ENCODE results near the gene RAD51B.
"Not testable (repeated sequence)": the region's sequence is repeated elsewhere in the genome, so short reads cannot be mapped to it uniquely, and the experiment has no call there.

Gene RAD51B

GRCh38 chr14:68033336-68033932 lies 213.9 kb downstream of the RAD51B start:
- no peak for DNase-seq

DNA sequence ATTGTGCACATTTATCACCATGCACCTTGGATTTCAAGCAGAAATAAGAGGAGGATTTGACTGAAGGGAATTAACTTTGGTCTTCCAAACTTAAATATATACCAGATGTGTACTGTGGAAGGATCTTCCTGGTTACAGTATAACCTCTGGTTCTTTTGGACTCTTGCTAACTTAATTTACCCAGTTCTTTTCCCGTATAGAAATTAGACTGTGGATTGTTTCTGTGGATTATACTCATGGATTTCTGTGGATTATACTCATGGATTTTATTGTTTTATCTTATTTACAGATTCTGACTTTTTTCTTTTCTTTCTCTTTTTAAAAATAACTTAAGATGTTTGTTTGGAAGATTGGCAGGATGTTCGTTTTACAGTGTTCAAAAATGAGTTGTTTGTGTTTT lies 215.3 kb downstream of the RAD51B start:
- DNase-seq = no peak

DNA sequence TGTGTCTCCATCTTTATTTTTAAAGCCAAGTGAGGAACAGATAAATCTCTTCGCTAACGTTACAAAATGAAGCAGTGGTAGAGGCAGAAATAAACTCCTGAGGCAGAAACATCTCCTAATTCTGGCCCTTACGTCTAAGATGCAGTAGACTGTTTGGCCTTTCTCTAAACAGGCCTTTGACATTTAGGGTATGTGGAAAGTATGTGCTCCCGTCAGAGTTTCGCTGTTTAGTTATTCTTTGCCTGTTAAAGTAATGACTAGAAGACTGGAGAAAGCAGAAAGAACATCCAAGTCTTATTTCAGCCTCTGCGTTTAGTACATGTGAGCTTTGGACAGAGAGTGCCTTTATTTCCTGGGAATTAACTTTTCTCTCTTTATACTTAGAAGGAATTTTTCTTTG lies 216.6 kb downstream of the RAD51B start:
- DNase-seq = no peak

DNA sequence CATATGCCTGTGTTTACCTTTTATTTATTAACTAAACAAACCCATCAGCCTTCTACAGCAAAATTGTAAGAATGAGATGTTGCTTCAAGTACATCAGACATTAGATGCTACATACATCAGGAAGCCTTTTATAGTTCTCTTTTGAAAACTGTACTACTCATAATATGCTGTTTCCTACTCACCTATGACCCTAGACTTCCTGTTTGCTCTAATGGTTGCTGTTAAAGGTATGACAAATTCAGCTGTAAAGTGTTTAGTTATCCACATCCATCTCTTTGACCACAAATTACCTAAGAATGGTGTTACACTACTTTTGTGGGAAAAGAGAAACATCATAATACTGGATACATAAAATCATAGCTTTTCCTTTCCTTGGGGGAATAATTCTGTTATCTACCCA lies 220.0 kb downstream of the RAD51B start:
- DNase-seq = no peak

DNA sequence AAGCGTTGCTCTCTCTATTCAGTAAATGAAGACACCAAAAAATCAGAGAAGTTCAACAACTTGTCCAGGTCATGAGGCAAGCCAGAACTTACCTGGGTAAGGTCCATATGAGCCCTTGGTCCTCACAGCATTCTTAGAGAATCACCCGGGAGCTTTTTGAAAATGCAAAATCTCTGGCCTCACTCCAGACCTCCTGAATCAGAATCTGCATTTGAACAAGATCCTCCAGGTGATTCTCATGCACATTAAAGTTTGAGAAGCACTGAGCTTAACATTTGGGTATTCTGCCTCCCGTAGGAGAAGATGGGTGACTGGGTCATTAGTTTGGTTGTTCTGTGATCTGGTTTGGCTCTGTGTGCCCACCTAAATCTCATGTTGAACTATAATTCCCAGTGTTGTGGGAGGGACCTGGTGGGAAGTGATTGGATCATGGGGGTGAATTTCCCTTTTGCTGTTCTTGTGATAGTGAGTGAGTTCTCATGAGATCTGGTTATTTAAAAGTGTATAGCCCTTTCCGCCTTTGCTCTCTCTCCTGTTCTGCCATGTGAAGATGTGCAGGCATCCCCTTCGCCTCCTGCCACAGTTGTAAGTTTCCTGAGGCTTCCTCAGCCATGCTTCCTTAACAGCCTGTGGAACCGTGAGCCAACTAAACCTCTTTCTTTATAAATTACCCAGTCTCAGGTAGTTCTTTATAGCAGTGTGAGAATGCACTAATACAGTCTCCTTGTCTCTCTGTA lies 221.2 kb downstream of the RAD51B start:
- DNase-seq = no peak

DNA sequence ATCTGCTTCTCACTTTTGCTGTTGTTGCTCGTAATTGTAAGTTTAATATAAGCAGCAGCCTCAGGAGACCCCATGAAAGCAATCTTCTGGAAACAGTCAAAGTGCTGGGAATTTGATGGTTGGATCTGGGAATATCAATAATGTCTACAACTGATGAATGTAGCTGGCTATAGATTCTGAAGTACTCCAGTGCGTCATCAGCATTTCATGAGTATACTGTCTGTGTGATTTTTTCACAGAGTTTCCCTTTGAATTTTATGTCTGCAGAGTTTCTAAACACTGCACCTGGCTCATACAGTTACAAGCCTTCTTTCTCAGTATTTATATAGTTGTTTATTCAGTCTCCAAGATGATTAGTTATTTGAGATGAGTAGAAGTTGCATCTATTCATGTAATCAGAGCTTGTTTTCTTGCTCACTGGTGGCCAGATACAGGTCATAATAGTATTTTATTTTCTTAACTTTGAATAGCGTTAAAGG lies 222.3 kb downstream of the RAD51B start:
- DNase-seq = no peak

GRCh38 chr14:68042586-68043210 lies 223.1 kb downstream of the RAD51B start:
- DNase-seq = peak; percentile 17

DNA sequence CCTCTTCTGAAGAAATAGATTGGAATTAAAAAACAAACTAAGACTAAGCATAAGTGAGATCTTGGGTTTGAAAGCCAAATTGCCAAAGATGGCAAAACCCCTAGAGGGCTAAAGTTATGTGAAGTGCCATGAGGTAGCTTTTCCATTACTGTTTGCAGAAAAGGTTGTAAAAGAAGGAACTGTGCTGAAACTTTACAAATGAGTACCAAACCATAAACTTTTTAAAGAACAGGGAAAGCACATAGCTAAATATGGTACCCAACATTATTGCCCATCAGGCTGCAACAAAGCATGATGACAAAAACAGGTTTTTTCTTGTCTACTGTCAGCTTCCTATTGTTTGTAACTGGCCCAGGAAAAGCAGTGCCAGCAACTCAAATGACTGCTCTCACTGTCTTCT lies 224.2 kb downstream of the RAD51B start:
- DNase-seq = no peak

DNA sequence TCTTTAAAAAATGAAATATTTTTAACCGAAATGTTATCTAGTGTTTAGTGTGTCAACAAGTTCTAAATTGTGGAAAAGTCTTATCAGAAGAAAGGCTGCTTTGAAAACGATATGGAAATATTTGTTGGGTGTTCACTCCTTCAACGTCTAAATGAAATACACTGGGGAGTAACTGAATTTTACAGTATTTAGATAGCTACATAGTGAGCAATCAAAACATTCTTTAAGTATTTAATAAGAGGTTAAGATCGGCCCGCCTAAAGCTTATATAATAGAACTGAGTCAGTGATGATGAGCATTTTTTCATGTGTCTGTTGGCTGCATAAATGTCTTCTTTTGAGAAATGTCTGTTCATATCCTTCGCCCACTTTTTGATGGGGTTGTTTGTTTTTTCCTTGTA lies 228.3 kb downstream of the RAD51B start:
- DNase-seq = no peak

DNA sequence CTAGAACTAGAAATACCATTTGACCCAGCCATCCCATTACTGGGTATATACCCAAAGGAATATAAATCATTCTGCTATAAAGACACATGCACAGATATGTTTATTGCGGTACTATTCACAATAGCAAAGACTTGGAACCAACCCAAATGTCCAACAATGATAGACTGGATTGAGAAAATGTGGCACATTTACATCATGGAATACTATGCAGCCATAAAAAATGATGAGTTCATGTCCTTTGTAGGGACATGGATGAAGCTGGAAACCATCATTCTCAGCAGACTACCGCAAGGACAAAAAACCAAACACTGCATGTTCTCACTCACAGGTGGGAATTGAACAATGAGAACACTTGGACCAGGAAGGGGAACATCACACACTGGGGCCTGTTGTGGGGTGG lies 229.2 kb downstream of the RAD51B start:
- not testable (repeated sequence) for DNase-seq

- no peak for DNase-seq
Measured at GRCh38 chr14:68050177-68050576, 230.6 kb downstream of the RAD51B start.

DNA sequence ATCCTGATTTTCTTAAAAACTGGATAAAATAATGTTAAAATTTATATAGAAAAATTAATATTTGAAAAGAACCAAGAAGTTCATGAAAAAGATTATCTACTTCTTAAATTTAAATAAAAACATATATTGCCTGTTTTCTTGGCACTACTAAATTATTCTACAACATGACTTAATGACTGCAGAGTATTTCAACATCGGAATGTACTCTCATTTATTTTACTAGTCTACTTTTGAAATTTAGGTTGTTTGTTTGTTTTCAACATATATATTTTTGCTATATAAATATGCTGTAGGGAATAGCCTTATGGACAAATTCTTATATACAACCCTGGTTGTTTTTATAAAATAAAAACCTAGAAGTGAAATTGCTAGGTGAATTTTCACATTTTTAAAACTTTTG lies 231.6 kb downstream of the RAD51B start:
- DNase-seq = no peak

DNA sequence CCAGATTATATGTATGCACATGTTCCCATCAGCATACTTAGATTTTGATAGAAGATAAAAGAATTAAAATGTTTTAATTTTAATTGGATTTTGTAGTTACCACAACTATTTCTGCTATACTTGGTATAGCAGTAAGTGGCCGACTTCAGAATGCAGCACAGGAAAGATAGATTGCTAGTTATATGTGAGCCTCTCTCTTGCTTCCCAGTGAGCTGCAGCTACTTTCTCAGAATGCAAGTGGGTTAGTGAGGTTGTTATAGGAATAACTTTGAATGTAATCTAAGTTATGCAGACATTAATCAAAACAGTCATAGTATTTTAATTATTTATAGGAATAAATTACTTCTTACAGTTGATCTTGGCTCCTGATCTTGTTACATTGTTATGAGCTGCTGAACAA lies 240.6 kb downstream of the RAD51B start:
- DNase-seq = no peak

DNA sequence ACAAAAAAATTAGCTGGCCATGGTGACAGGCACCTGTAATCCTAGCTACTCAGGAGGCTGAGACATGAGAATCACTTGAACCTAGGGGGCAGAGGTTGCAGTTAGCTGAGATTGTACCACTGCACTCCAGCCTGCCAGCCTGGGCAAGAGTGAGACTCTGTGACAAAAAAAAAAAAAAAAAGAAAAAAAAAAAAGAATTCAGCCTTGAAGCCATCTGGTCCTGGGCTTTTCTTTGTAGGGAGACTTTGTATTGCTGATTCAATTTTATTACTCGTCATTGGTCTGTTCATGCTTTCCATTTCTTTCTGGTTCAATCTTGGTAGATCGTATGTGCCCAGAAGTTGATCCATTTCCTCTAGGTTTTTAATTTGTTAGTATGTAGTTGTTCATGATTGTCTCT lies 243.1 kb downstream of the RAD51B start:
- DNase-seq = no peak

- DNase-seq = no peak
Measured at GRCh38 chr14:68065322-68065721, 245.7 kb downstream of the RAD51B start.

DNA sequence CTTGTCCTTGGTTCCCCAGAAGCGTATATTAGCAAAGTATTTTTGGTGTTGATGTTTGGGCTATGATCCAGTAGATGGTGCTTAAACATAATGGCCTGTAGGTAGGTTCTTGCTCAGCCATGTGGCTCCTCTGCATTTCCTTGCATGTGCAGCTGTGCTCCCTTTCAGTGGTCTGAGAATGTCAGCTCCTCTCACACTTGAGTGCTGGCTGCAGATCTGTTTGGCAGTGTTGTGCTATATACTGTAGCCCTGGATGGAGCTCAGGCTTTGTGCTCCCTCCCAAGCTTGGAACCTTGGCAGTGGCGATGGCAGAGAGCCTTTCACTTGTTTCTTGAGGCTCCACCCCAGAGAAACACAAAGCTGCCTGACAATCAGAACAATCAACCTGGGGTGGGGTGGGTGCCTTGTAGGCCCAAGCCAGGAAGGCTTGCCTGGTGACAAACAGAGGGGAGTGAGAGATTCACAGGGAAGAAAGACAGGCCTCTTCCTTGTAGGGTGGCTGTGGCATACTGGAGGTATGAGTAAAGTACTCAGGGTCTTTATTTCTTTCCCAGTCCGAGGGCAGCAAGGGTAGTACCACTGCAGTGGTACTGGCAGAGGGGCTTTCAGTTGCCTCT lies 255.3 kb downstream of the RAD51B start:
- DNase-seq = no peak

DNA sequence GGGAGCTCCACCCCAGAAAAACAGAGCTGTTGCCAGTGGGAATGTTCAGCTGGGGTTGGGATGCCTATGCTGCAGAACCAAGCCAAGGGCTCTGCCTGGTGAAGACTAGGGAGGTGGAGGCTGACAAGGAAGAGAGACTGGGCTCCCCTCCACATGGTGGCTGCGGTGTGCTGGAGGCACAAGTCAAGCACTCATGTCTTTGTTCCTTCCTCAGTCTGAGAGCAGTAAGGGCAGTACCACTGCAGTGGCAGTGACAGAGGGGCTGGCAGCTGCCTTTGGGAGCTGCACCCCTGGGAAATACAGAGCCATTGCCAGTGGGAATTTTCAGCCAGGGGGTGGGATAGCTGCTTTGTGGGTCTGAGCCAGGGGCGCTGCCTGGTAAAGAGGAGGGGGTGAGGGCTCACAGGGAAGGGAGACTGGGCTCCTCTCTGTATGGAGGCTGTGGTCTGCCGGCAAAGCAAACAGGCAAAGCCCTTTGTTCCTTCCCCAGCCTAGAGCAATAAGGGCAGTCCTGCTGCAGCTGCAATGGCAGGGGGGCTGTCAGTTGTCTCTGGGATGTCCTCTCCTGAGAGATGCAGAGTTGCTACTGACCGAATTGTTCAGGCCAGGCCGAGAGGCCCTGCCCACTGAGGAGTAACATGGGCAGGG lies 255.9 kb downstream of the RAD51B start:
- peak; percentile 31 for DNase-seq

DNA sequence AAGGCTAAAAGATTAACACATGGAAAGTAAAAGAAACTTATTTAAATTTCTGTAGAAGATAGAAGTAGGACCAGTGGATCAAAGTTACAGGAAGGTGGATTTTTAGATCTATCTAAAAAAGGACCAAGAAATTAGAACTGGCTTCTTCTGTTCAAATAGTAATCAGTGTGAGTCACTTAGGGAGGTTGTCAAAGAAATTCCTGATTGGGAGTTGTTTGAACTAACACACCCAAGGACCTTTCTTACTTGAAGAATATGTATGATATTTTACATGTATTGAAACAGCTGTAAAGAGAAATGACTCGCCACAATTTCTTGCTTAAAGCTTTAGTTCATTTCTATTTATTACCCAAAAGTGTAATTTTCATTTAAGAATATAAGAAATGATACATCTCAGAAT lies 256.9 kb downstream of the RAD51B start:
- DNase-seq = no peak

DNA sequence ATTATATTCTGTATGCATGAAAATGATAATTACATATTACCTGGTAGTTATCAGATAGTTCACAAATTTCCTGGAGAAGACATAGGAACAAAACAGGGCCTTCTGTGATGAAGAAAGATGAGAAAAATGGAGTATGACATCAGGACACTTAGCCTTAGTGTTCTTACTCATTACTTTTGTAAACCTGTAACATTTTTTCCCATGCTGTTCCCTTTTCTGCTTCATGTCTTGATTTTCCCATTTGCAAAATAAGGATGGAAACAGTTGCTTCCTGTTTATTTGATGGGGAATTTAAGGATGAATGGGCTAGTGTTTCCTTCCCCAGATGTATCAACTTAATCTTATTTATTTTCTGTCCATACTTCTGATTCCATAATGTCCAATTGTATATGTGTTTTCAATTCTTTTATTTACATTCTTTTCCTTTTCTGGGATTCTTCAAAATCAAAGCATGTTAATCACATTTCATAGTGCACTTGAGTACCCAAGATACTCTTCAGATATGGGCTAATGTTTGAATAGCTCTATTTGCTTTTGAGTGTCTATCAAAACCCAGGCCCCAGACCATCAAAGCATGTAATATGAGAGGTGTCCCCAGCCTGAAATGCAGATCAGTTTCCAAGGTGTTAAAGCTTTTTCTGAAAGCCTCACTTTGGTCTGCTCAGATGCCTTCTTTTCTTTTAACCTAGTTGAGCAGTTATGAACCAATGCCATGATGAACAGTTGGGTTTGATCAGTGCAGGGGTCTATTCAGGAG lies 260.5 kb downstream of the RAD51B start:
- DNase-seq = no peak

- DNase-seq = no peak
Measured at GRCh38 chr14:68081489-68081888, 261.9 kb downstream of the RAD51B start.

GRCh38 chr14:68082698-68083291 lies 263.2 kb downstream of the RAD51B start:
- DNase-seq = no peak

DNA sequence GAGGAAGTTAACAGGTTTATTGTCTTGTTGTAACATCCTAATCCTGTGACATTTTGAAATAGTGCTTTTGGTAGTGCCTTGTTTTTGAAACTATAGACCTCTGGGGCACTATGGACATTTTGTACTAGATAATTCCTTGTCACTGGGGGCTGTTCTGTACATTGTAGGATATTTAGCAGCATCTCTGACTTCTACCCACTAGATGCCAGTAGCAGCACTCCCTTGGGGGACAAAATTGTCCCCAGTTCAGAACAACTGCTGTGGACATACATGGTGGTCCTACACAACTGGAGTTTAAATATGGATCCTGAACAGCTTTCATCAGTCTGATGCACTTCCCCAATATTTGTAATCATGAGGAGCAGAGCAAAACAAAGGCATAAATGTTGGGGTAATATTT lies 264.7 kb downstream of the RAD51B start:
- DNase-seq = no peak
